ENCODE measurements around the gene NR2E3.

DNA sequence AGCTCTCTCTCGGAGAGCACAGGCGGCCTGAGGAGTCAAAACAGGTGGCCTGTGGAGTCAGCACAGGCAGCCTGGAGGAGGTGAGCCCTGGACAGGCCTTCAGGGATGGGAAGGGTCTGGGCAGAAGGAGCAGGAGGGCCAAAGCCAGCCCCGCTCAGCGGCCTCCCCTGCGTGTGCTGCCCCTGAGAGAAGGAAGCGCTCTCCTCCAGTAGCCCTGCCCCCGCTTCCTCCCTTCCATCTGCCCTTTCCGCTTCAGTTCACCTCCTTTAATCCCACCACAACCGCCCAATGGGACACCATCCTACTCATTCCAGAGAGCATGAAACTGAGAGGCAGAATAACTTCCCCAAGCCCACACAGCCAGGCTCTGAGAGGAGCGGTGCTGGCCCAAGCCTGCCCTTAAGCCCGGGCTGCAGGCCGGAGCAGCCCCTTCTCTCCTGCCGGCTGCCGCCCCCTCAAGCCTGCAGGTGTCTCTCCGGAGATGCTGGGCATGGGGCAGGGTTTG, 3.2 kb upstream of the NR2E3 start:
- TF ChIP-seq, protein P1, sequence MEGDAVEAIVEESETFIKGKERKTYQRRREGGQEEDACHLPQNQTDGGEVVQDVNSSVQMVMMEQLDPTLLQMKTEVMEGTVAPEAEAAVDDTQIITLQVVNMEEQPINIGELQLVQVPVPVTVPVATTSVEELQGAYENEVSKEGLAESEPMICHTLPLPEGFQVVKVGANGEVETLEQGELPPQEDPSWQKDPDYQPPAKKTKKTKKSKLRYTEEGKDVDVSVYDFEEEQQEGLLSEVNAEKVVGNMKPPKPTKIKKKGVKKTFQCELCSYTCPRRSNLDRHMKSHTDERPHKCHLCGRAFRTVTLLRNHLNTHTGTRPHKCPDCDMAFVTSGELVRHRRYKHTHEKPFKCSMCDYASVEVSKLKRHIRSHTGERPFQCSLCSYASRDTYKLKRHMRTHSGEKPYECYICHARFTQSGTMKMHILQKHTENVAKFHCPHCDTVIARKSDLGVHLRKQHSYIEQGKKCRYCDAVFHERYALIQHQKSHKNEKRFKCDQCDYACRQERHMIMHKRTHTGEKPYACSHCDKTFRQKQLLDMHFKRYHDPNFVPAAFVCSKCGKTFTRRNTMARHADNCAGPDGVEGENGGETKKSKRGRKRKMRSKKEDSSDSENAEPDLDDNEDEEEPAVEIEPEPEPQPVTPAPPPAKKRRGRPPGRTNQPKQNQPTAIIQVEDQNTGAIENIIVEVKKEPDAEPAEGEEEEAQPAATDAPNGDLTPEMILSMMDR (IDR thresholded peaks at IDR 0.05), result no peak
- no peak for TF ChIP-seq POLR2A (IDR thresholded peaks at IDR 0.05)

All from heart left ventricle (tissue), 13 donors.